ENCODE results near the gene APOL6. TPM values are rescaled to one million over a fixed set of nuclear protein-coding genes. Genes with fewer than 3 reads are reported as not detected.

Gene APOL6
- total and polyA plus RNA-seq, 2 donors (not counting 3 experiments of a cell fraction or from before 2014, with no cell fraction given): 0.33 to 3.0 TPM

- ChIA-PET POLR2A (no interaction called here), CTCF (interaction anchor here (0.6 to 2.7 kb wide), 8 partner anchors 9 to 495 kb away, joined by 3 to 17 read pairs (median 4); partner anchors contain the start of gene APOL6)
- Histone ChIP-seq H3K4me2 (ENCODE audit: insufficient read depth, low read length) (peak overlapping the region; percentile 4), H4K20me1 (replicated peaks; ENCODE audit: control insufficient read depth, extremely low read depth, insufficient read depth, low read length) (no peaks in the 10 kb centered on the region), H3K9ac (replicated peaks; ENCODE audit: extremely low read depth, insufficient read depth, low read length) (peak overlapping the region; percentile 27), H3K9me1 (replicated peaks; ENCODE audit: control insufficient read depth, extremely low read depth, insufficient read depth, low read length) (no peaks in the 10 kb centered on the region), H3K36me3 (ENCODE audit: control insufficient read depth in 2 of 2, extremely low read depth in 1 of 2, insufficient read depth in 2 of 2, low read length in 2 of 2) (no peaks in the 10 kb centered on the region), H3K27ac (ENCODE audit: insufficient read depth, low read depth, low read length) (peak overlapping the region; percentile 71), H3K4me1 (ENCODE audit: control insufficient read depth, extremely low read depth, insufficient read depth, low read length) (peaks cover 8% of the 10 kb centered on the region), H3K4me3 (replicated peaks in 1 of 3; ENCODE audit: insufficient read depth in 1 of 3, low read depth in 1 of 3, low read length in 3 of 3) (no peak overlapping the region), H3K27me3 (ENCODE audit: control insufficient read depth in 2 of 2, insufficient read depth in 2 of 2, low read length in 2 of 2) (no peaks in the 10 kb centered on the region), H2AFZ (ENCODE audit: low read depth, low read length) (peak overlapping the region; percentile 49), H3K79me2 (ENCODE audit: control insufficient read depth, insufficient read depth, low read length) (no peaks in the 10 kb centered on the region), H3K9me3 (replicated peaks; ENCODE audit: control insufficient read depth, insufficient read depth, low read length) (no peaks in the 10 kb centered on the region)
- TF ChIP-seq JUN (IDR thresholded peaks at IDR 0.05; ENCODE audit: borderline replicate concordance, insufficient read depth, insufficient read length, low read depth) (peak; percentile 71), FOS (IDR thresholded peaks at IDR 0.05; ENCODE audit: borderline replicate concordance, insufficient read depth, low read length) (peak; percentile 90), CTCF (IDR thresholded peaks at IDR 0.05; ENCODE audit: extremely low read depth in 1 of 2, insufficient read depth in 1 of 2, low read depth in 1 of 2, low read length in 2 of 2) (no peak), POLR2AphosphoS5 (IDR thresholded peaks at IDR 0.05; ENCODE audit: insufficient read depth, low read depth, low read length) (peak; percentile 64)
- peak; percentile 79 for DNase-seq (ENCODE audit: low read depth, low spot score)
- dilution Hi-C loops (cut with MboI; ENCODE audit: extremely low pct_ligation_motif_present, low sequenced_read_pairs): no loop called here
- BruUV-seq (replicated peaks): no TSS peak
- peak; percentile 94 for FAIRE-seq
- intact Hi-C loops (cut with micrococcal nuclease): no loop called here
Measured at GRCh38 chr22:35629406-35630216, 18.6 kb upstream of the APOL6 start.
